HepG2 (cell line): ENCODE measurements around the gene NRL. TPM values are rescaled to one million over a fixed set of nuclear protein-coding genes. Genes with fewer than 3 reads are reported as not detected.

Experiments
- BORCS8-MEF2B ChIP-seq: sonication (generic); formaldehyde crosslinking; IDR thresholded peaks from 2 replicates; pipeline ENCODE4 v1.8.0; 2022; ENCODE audit warnings: mild to moderate bottlenecking, missing genetic modification reagents
- EEA1 ChIP-seq: sonication (generic); formaldehyde crosslinking; IDR thresholded peaks from 2 replicates; pipeline ENCODE4 v1.5.1; 2020; ENCODE audit warnings: mild to moderate bottlenecking, missing genetic modification reagents, borderline replicate concordance
- ETV6 ChIP-seq: sonication (generic); formaldehyde crosslinking; conservative IDR thresholded peaks from 2 replicates; pipeline ENCODE4 v1.4.0; 2020; ENCODE audit warnings: missing genetic modification reagents
- HES4 ChIP-seq: sonication (generic); formaldehyde crosslinking; IDR thresholded peaks from 2 replicates; pipeline ENCODE4 v1.9.0; 2021; ENCODE audit warnings: mild to moderate bottlenecking, missing genetic modification reagents, borderline replicate concordance
- HIC2 ChIP-seq: sonication (generic); formaldehyde crosslinking; IDR thresholded peaks from 2 replicates; pipeline ENCODE4 v1.9.0; 2022; ENCODE audit warnings: low read depth, missing genetic modification reagents
- IRF1 ChIP-seq: sonication (generic); formaldehyde crosslinking; IDR thresholded peaks from 2 replicates; pipeline ENCODE4 v1.4.0; 2020; ENCODE audit warnings: low read depth, mild to moderate bottlenecking, missing genetic modification reagents
- KDM6A ChIP-seq: IDR thresholded peaks from 2 replicates; pipeline ENCODE4 v1.6.1; 2016; ENCODE audit warnings: low read depth
- MIER3 ChIP-seq: IDR thresholded peaks from 2 replicates; pipeline ENCODE4 v1.6.1; 2016; ENCODE audit warnings: missing compliant biosample characterization, borderline replicate concordance
- NFIC ChIP-seq: IDR thresholded peaks from 2 replicates; pipeline ENCODE4 v1.6.1; 2012; ENCODE audit warnings: mild to moderate bottlenecking, low read length, inconsistent platforms
- NRL ChIP-seq: sonication (generic); formaldehyde crosslinking; IDR thresholded peaks from 2 replicates; pipeline ENCODE4 v1.5.0; 2020; ENCODE audit warnings: missing genetic modification reagents, mild to moderate bottlenecking, moderate library complexity, borderline replicate concordance
- PBX3 ChIP-seq: sonication (generic); formaldehyde crosslinking; IDR thresholded peaks from 2 replicates; pipeline ENCODE4 v1.8.1; 2023; ENCODE audit warnings: missing genetic modification reagents, inconsistent platforms, borderline replicate concordance
- REPIN1 ChIP-seq: sonication (generic); formaldehyde crosslinking; IDR thresholded peaks from 2 replicates; pipeline ENCODE4 v1.8.0; 2022; ENCODE audit warnings: missing genetic modification reagents, low read depth, mild to moderate bottlenecking, borderline replicate concordance
- SMARCC2 ChIP-seq: fragments of 450-650 bp; IDR thresholded peaks from 2 replicates; pipeline ENCODE4 v1.6.1; 2017; ENCODE audit warnings: antibody characterized with exemption, mild to moderate bottlenecking
- THRA ChIP-seq: sonication (generic); formaldehyde crosslinking; IDR thresholded peaks from 2 replicates; pipeline ENCODE4 v1.4.0; 2020; ENCODE audit warnings: missing genetic modification reagents, borderline replicate concordance
- ZBTB21 ChIP-seq: sonication (generic); formaldehyde crosslinking; IDR thresholded peaks from 2 replicates; pipeline ENCODE4 v1.4.0; 2020; ENCODE audit warnings: missing genetic modification reagents
- ZFP37 ChIP-seq: sonication (generic); formaldehyde crosslinking; IDR thresholded peaks from 2 replicates; pipeline ENCODE4 v1.4.0; 2020; ENCODE audit warnings: missing genetic modification reagents, borderline replicate concordance
- ZNF431 ChIP-seq: sonication (generic); formaldehyde crosslinking; IDR thresholded peaks from 2 replicates; pipeline ENCODE4 v1.9.0; 2022; ENCODE audit warnings: missing genetic modification reagents, low read depth, mild to moderate bottlenecking, borderline replicate concordance
- ZNF432 ChIP-seq: sonication (generic); formaldehyde crosslinking; IDR thresholded peaks from 2 replicates; pipeline ENCODE4 v1.5.0; 2020; ENCODE audit warnings: missing genetic modification reagents, mild to moderate bottlenecking, borderline replicate concordance
- ZNF501 ChIP-seq: sonication (generic); formaldehyde crosslinking; IDR thresholded peaks from 2 replicates; pipeline ENCODE4 v1.5.1; 2020; ENCODE audit warnings: mild to moderate bottlenecking, moderate library complexity, missing genetic modification reagents
- ZNF709 ChIP-seq: sonication (generic); formaldehyde crosslinking; IDR thresholded peaks from 2 replicates; pipeline ENCODE4 v1.5.0; 2020; ENCODE audit warnings: mild to moderate bottlenecking, missing genetic modification reagents
- ZNF747 ChIP-seq: sonication (generic); formaldehyde crosslinking; IDR thresholded peaks from 2 replicates; pipeline ENCODE4 v1.8.1; 2023; ENCODE audit warnings: missing genetic modification reagents, mild to moderate bottlenecking, borderline replicate concordance
- ZNF749 ChIP-seq: sonication (generic); formaldehyde crosslinking; IDR thresholded peaks from 2 replicates; pipeline ENCODE4 v1.8.0; 2022; ENCODE audit warnings: mild to moderate bottlenecking, missing genetic modification reagents, moderate library complexity, borderline replicate concordance
- ZNF770 ChIP-seq: sonication (generic); formaldehyde crosslinking; IDR thresholded peaks from 2 replicates; pipeline ENCODE4 v1.5.0; 2020; ENCODE audit warnings: mild to moderate bottlenecking, missing genetic modification reagents
- ZSCAN25 ChIP-seq: sonication (generic); formaldehyde crosslinking; IDR thresholded peaks from 2 replicates; pipeline ENCODE4 v1.8.0; 2022; ENCODE audit warnings: mild to moderate bottlenecking, missing genetic modification reagents
- polyA plus RNA-seq, 8 experiments: library from polyadenylated mRNA; depleted of rRNA in 3 of 8; stranded (reverse) in 7 of 8; unstranded in 1 of 8; fragments of >200 nt; fragmentation: Illumina TruSeq in 4 of 8; extraction: Trizol in 4 of 8; gene quantifications; 2 replicates each; pipeline versions ENCODE4 v1.2.1 to v1.2.3, GENCODE V29; 2011 to 2016; ENCODE audit warnings: low read depth in 4 of 8, missing spikeins in 1 of 8, mixed read lengths in 1 of 8; ENCODE audit not compliant: insufficient read depth in 1 of 8
- total RNA-seq, 5 experiments: library from RNA; depleted of rRNA; stranded (reverse); fragments of >200 nt; fragmentation: Illumina TruSeq; extraction: Trizol; gene quantifications; 2 replicates each; pipeline ENCODE4 v1.2.3, GENCODE V29; 2016; ENCODE audit warnings: low read depth in 1 of 5

NRL gene
- total and polyA plus RNA-seq, 2 of the 13 experiments (the other 11 are each of a cell fraction or from before 2014, with no cell fraction given), result 2.5 to 4.7 TPM

- no peak for TF ChIP-seq BORCS8-MEF2B (CRISPR knock-in tag)
- TF ChIP-seq ETV6 (CRISPR knock-in tag), result no peak
- TF ChIP-seq ZNF747 (CRISPR knock-in tag), result no peak
- no peak for TF ChIP-seq NFIC
- no peak for TF ChIP-seq HES4
- no peak for TF ChIP-seq EEA1
- no peak for TF ChIP-seq ZBTB21
- TF ChIP-seq MIER3 (CRISPR knock-in tag), result no peak
- TF ChIP-seq ZNF501 (CRISPR knock-in tag), result peak; percentile 51
- TF ChIP-seq ZFP37 (CRISPR knock-in tag), result no peak
- no peak for TF ChIP-seq NRL
- no peak for TF ChIP-seq REPIN1
- no peak for TF ChIP-seq ZNF432 (CRISPR knock-in tag)
- TF ChIP-seq ZNF431 (CRISPR knock-in tag), result no peak
- peak; percentile 96 for TF ChIP-seq ZNF770
- no peak for TF ChIP-seq SMARCC2
- 0 out of 2 replicates have a peak, but pooled peaks have one; percentile 23 for TF ChIP-seq ZSCAN25 (CRISPR knock-in tag)
- no peak for TF ChIP-seq ZNF749
- TF ChIP-seq KDM6A (CRISPR knock-in tag), result no peak
- TF ChIP-seq IRF1 (CRISPR knock-in tag), result no peak
- TF ChIP-seq THRA, result no peak
- no peak for TF ChIP-seq PBX3
- no peak for TF ChIP-seq ZNF709 (CRISPR knock-in tag)
- TF ChIP-seq HIC2 (CRISPR knock-in tag), result 0 out of 2 replicates have a peak, but pooled peaks have one; percentile 37
These were observed 14.8 kb upstream of the NRL start (continued) for GRCh38 chr14:24129410-24129998.
